HG03469 (cell line): Measurements from ENCODE around the gene PNLIP.

ENCODE experiments used
- ATAC-seq: cut with Tn5 transposase; IDR thresholded peaks from one replicate; pipeline ENCODE4 v1.9.1; 2021; ENCODE audit warnings: mild to moderate bottlenecking, moderate library complexity, moderate number of reproducible peaks; ENCODE audit not compliant: unreplicated experiment

The PNLIP gene

DNA sequence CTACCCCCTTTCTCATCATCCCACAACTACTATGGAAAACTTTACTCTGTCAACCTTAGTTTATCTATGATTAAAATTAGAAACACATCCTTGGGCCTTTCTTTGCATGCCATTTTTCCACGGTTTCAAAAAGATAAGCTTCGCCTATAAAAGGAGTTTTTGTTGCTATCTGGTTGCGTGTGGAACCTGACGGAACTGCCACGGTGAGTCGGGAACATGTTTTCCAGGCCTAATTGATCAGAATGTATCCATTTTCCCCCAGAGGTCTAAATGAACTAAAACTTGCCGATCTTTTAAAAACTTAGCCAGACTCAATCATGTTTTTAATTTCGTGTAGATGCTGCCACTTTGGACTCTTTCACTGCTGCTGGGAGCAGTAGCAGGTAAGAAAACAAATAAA, at the start of gene PNLIP:
PNLIP (plus strand) TSS at position 176 of the 400 bp plus-strand sequence; CDS start at position 338, 162 bp downstream.
- no peak for ATAC-seq

GRCh38 chr10:116504786-116505185, 40.9 kb upstream of the PNLIP start:
- no peak for ATAC-seq

- no peak for ATAC-seq
Measured at GRCh38 chr10:116510565-116510964, 35.2 kb upstream of the PNLIP start.

GRCh38 chr10:116511365-116511764, 34.4 kb upstream of the PNLIP start:
- ATAC-seq, result no peak

DNA sequence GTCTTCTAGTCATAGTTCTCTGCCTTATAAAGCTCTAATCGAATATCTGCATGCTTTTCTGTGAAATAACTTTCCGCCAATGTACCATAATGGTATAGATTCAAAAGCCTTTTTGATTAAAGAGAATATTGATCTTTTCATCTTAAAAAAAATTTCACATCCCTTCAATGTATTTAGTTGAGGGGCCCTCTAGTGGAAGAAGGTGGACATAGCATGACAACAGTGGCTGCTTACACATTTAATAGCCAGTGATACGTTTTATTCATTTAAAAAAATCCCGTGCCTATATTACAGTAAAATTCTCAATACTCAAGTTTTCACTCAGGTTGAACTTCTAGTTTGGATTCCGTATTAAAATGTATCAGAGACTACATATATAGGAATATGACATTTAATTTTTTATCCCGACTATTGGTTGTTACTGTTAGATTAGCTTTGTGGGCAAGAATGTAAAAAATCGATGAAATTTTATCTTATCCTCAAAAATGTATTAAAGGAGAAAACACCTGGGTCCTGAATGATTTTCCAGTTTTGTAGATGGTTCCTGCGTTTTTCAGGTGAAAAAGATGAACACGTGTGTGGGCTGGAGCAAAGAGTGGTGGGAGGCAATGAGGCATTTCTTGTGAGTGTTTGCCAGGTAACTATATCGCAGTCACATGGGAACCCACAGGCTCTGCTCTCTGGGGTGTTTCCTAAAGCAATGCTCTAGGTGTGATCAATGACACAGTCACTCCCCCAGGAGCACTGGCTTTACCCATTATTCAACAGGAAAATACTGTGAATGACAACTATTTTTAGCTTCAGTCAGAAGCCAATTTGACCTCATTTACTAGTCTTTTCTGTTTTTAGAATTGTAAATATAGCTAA, 24.1 kb upstream of the PNLIP start:
- peak; percentile 50 for ATAC-seq

DNA sequence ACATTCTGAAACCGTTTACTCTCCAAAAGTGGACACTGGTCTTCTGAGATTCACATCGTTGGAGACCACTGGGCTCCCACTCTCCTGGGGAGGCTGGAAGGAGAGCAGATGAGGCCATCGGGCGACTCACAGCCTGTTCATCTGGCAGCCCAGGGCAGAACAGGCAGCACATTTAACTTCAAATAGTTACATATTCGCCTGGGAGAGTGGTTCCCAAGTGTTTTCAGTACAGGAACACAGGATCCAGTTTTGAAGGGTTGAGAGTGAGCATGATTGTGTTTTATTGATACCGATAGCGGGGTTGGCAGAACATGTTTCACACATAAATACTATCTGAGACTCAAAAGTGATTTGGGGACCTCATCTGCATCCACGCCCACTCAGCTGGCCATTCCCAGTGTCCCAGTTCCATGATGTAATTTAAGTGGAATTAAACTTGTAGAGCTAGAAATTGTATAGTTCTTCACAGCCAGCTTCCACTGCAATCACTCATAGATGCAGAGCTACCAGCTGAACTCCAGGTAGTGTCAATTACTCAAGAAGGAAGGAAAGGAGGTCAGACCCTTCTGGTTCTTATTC, 22.8 kb upstream of the PNLIP start:
- no peak for ATAC-seq

- ATAC-seq, result no peak
Measured at GRCh38 chr10:116524736-116525135, 21.0 kb upstream of the PNLIP start.

DNA sequence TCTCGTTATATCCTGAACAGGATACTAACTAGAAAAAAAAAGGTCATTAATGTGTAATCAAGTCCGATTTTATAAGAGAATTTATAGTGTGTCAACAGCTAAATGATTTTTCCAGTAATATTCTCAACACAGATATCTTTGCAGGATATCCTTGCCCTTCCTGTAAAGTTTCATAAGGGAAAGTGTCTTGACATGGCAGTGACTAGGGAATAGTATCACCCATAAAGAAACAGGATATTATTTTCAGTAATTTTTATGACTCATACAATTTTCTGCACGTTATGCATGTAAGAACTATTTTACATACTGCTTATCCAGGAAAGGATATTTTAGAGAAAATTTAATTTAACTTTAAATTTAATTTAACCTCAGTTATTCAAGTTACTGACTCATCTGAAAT, 19.5 kb upstream of the PNLIP start:
- ATAC-seq, result no peak

DNA sequence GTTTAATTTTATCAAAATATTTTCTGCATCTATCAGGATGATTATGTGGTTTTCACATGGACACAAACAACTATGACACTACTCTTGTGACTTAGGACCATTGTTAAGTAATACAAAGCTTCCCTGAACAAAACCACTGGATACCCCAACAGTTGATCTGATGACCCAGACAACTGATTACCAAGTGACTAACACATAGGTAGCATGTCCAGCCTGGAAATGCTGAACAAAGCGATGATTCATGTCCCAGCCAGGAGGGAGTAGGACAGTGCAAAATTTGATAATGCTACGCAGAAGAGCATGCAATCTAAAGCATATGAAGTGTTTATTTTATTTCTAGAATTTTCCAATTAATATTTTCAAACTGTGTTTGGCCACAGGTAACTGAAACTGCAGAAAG, 8.9 kb upstream of the PNLIP start:
- no peak for ATAC-seq

GRCh38 chr10:116538456-116538855, 7.3 kb upstream of the PNLIP start:
- no peak for ATAC-seq

DNA sequence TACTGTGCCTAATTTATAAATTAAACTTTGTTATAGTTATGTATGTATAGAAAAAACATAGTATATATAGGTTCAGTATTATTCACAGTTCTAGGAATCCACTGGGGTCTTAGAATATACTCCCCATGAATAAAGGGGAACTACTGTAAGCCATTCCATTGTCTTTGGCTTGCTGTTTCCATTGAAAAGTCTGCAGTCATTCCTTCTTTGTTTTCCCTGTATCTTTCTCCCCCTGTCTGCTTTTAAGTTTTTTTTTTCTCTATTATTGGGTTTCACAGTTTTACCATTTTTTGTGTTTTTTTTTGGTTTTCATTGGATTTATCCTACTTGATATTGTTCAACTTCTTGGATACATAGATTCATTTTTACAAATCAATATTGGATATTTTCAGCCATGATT, 6.7 kb upstream of the PNLIP start:
- no peak for ATAC-seq

- ATAC-seq, result no peak
Measured at GRCh38 chr10:116540814-116541213, 4.9 kb upstream of the PNLIP start.

DNA sequence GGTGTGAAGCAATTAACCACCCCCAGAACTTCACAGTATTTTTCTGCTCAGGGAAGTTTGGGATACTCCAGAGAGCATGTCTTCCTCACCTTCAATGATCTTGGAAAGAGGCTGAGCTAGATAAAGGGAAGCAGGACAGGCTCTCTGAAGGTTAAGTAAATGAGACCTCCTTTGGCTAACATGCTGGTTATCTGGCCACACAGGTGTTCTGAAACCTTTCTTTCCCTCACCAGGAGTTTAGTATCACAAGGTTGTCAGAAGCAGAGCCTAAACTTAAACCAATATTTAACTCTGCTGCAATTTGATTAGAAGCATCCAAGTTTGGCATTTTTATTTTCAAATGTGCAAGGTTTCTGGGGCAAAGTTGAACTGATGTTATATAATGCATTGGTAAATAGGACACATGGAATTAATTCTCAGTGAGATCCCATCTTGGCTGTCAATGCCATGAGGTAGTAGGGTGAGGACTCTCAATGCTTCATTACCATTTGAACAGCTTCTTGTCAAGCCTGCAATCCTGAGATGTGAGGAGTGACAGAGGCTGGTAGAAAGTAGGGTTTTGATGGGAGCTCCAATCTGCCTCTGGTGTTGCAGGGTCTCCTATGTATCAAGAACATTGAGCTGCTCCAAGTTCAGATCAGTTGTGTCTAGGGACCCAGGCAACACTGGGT, 3.6 kb upstream of the PNLIP start:
- no peak for ATAC-seq

- no peak for ATAC-seq
Measured at GRCh38 chr10:116545122-116545521, 609 bp upstream of the PNLIP start.

- ATAC-seq, result no peak
Measured at GRCh38 chr10:116548301-116548700, 2.6 kb downstream of the PNLIP start.

- no peak for ATAC-seq
Measured at GRCh38 chr10:116553378-116553980, 7.7 kb downstream of the PNLIP start.

DNA sequence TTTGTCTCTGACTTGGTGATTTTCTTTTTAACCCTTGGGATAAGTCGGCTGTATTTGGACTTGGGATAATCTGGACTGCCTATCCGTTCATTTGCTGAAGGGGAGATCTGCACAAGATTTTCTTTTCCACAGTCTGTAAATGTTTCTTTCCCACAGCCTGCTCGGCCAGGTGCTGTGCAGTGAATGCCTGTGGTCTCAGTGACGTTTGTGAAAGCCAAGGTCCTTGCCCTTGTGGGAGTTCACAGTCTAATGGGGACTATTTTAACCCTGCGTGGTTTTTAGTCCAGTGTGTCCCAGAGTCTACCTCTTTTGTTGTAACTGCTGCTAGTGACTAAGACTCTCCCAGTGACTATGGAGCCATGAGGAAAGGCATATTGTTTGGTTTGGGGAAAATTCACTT, 8.9 kb downstream of the PNLIP start:
- no peak for ATAC-seq

DNA sequence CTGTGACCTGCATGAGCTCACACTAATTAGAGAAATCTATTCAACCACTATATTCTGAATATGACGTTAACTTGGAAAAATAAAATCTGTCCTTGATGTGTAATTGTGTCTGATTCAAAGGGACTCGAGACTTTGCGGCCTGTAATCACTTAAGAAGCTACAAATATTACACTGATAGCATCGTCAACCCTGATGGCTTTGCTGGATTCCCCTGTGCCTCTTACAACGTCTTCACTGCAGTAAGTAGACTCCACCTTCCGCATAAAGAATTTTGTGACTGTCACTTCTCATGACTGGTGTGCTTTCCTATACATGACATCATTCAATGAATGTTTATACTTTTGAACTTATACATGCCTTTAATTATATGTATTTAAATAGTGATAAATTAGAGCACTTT, 10.1 kb downstream of the PNLIP start:
- no peak for ATAC-seq

- ATAC-seq, result no peak
Measured at GRCh38 chr10:116557305-116557880, 11.7 kb downstream of the PNLIP start.

GRCh38 chr10:116565534-116565933, 19.8 kb downstream of the PNLIP start:
- ATAC-seq, result no peak

- no peak for ATAC-seq
Measured at GRCh38 chr10:116566932-116567331, 21.2 kb downstream of the PNLIP start.
